Mesendoderm (in vitro differentiated cells): ENCODE data around the gene EIF3L.
A peak's percentile ranks its signal among the peaks of the same experiment; 100 is the strongest.

Experiments
- DNase-seq: peaks from one replicate; pipeline ENCODE4 v3.0.0; 2013
- H2AK5ac ChIP-seq: 2 replicates; pipeline ENCODE4 v1.6.1; 2013; ENCODE audit warnings: low read length, inconsistent platforms
- H2BK120ac ChIP-seq: 2 replicates; pipeline ENCODE4 v1.6.1; 2013; ENCODE audit warnings: low read depth, mild to moderate bottlenecking, low read length, moderate library complexity, mixed read lengths
- H2BK15ac ChIP-seq: replicated peaks from 2 replicates; pipeline ENCODE4 v1.6.1; 2013; ENCODE audit warnings: low read depth, mild to moderate bottlenecking, moderate library complexity
- H2BK5ac ChIP-seq: 2 replicates; pipeline ENCODE4 v1.6.1; 2013; ENCODE audit warnings: low read length, inconsistent platforms
- H3K18ac ChIP-seq: 2 replicates; pipeline ENCODE4 v1.6.1; 2013; ENCODE audit warnings: mild to moderate bottlenecking, low read length, mixed read lengths
- H3K23ac ChIP-seq: one replicate; pipeline ENCODE4 v1.6.1; 2013; ENCODE audit warnings: low read length
- H3K27ac ChIP-seq: 2 replicates; pipeline ENCODE4 v1.5.1; 2013; ENCODE audit warnings: low read depth, mild to moderate bottlenecking, inconsistent platforms, low read length, moderate library complexity
- H3K27me3 ChIP-seq: 2 replicates; pipeline ENCODE4 v1.6.1; 2013; ENCODE audit warnings: low read length, control low read depth, mild to moderate bottlenecking, inconsistent platforms; ENCODE audit not compliant: insufficient read depth, poor library complexity
- H3K36me3 ChIP-seq: 2 replicates; pipeline ENCODE4 v1.6.1; 2013; ENCODE audit warnings: low read length, inconsistent platforms; ENCODE audit not compliant: control insufficient read depth, insufficient read depth
- H3K4ac ChIP-seq: one replicate; pipeline ENCODE4 v1.6.1; 2013; ENCODE audit warnings: low read depth, mild to moderate bottlenecking, low read length, moderate library complexity
- H3K4me1 ChIP-seq: 2 replicates; pipeline ENCODE4 v1.6.1; 2013; ENCODE audit warnings: low read depth, low read length, inconsistent platforms; ENCODE audit not compliant: control insufficient read depth
- H3K4me2 ChIP-seq: 2 replicates; pipeline ENCODE4 v1.6.1; 2013; ENCODE audit warnings: low read length
- H3K4me3 ChIP-seq: 2 replicates; pipeline ENCODE4 v1.5.1; 2013; ENCODE audit warnings: mild to moderate bottlenecking, low read length
- H3K56ac ChIP-seq: one replicate; pipeline ENCODE4 v1.6.1; 2013; ENCODE audit warnings: low read length
- H3K79me1 ChIP-seq: 2 replicates; pipeline ENCODE4 v1.6.1; 2013; ENCODE audit warnings: low read length, inconsistent platforms
- H3K79me2 ChIP-seq: 2 replicates; pipeline ENCODE4 v1.6.1; 2013; ENCODE audit warnings: mild to moderate bottlenecking, low read length; ENCODE audit not compliant: control insufficient read depth, insufficient read depth
- H3K9ac ChIP-seq: 2 replicates; pipeline ENCODE4 v1.6.1; 2013; ENCODE audit warnings: low read length, inconsistent platforms
- H4K5ac ChIP-seq: one replicate; pipeline ENCODE4 v1.6.1; 2013; ENCODE audit warnings: low read length
- H4K8ac ChIP-seq: one replicate; pipeline ENCODE4 v1.6.1; 2013; ENCODE audit warnings: low read depth, mild to moderate bottlenecking, control low read depth, low read length, moderate library complexity
- WGBS: extraction: QIAGEN DNeasy Blood & Tissue Kit; methylation state at CpG from one replicate; pipeline ENCODE4 v1.1.7; 2013; ENCODE audit warnings: low lambda C conversion rate, missing lambda C conversion rate; ENCODE audit not compliant: insufficient coverage; ENCODE audit errors: extremely low coverage; 5-methylcytosine and 5-hydroxymethylcytosine counted together

EIF3L gene

GRCh38 chr22:37880668-37881440 is 31.6 kb downstream of the EIF3L start:
- Histone ChIP-seq H3K4ac (no peak overlapping the region), H4K5ac (no peak overlapping the region), H3K18ac (no peak overlapping the region), H2BK5ac (no peak overlapping the region), H3K79me1 (peaks cover 2% of the 10 kb centered on the region), H3K4me2 (no peak overlapping the region), H3K23ac (no peak overlapping the region), H2BK120ac (no peak overlapping the region), H3K27ac (no peak overlapping the region), H3K4me3 (no peak overlapping the region), H2BK15ac (no peak overlapping the region), H3K4me1 (no peaks in the 10 kb centered on the region), H2AK5ac (no peak overlapping the region), H4K8ac (no peak overlapping the region), H3K56ac (no peak overlapping the region), H3K36me3 (peaks cover 16% of the 10 kb centered on the region), H3K9ac (no peak overlapping the region), H3K79me2 (peaks cover 3% of the 10 kb centered on the region), H3K27me3 (no peaks in the 10 kb centered on the region)
- WGBS = no CpG with 5 or more reads among the region's 6 CpGs
- no peak for DNase-seq

GRCh38 chr22:37884420-37884819 is 35.2 kb downstream of the EIF3L start:
- Histone ChIP-seq H3K18ac (no peak overlapping the region), H2BK120ac (no peak overlapping the region), H3K56ac (no peak overlapping the region), H3K36me3 (peaks cover 17% of the 10 kb centered on the region), H2BK5ac (no peak overlapping the region), H3K23ac (no peak overlapping the region), H3K4me2 (no peak overlapping the region), H3K79me2 (peaks cover 3% of the 10 kb centered on the region), H3K9ac (no peak overlapping the region), H3K27ac (no peak overlapping the region), H2AK5ac (no peak overlapping the region), H4K8ac (no peak overlapping the region), H2BK15ac (no peak overlapping the region), H3K4ac (no peak overlapping the region), H3K4me3 (no peak overlapping the region), H4K5ac (no peak overlapping the region), H3K4me1 (no peaks in the 10 kb centered on the region), H3K79me1 (peaks cover 3% of the 10 kb centered on the region), H3K27me3 (no peaks in the 10 kb centered on the region)
- DNase-seq = no peak
- no CpG with 5 or more reads among the region's 6 CpGs for WGBS

DNA sequence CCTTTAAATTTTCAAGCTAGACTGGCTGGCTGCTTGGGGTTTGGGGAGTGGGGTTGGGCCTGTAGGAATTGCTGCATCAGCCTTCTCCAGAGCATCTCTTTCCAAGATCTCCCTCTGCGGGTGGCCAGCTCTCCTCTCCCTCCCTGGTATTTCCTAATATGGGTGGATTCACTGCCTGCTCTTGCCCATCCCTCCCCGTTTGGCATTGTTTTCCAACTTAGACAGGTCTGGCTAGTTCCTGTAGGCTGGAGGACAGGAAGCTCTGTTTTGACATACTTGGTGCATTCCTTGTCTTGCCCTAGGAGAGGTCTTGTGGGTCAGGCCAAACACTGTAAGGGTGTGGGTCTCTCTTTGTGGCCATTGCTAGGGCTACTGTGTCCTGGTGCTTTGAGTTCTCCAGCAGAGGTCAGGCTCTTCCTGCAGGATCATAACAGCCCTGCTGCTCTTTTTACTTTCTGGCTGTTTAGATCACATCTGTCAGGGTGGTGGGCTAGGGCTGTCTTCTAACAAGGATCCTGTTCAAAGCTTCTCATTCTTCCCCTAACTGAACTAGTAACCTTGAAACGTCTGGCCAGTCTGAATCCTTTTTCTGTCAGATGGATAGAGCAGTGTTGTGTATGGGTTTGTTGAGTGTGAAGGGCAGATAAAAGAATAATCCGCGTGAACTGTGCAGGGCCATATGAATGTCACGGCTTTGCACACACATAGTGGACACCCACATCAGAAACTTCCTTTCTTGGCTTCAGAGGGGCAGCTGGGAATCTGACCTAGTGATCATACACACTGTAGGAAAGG is 38.6 kb downstream of the EIF3L start:
- Histone ChIP-seq H2BK15ac (no peak overlapping the region), H2BK120ac (no peak overlapping the region), H2AK5ac (no peak overlapping the region), H3K9ac (no peak overlapping the region), H3K4me1 (no peaks in the 10 kb centered on the region), H3K4me3 (no peak overlapping the region), H3K4me2 (no peak overlapping the region), H3K27ac (peak overlapping the region; percentile 75), H3K56ac (peak overlapping the region; percentile 34), H3K79me2 (peaks cover 2% of the 10 kb centered on the region), H3K23ac (no peak overlapping the region), H3K79me1 (peaks cover 3% of the 10 kb centered on the region), H3K4ac (no peak overlapping the region), H4K8ac (no peak overlapping the region), H2BK5ac (no peak overlapping the region), H3K36me3 (peaks cover 20% of the 10 kb centered on the region), H4K5ac (no peak overlapping the region), H3K27me3 (no peaks in the 10 kb centered on the region), H3K18ac (no peak overlapping the region)
- WGBS = no CpG with 5 or more reads among the region's 6 CpGs
- peak; percentile 99 for DNase-seq

DNA sequence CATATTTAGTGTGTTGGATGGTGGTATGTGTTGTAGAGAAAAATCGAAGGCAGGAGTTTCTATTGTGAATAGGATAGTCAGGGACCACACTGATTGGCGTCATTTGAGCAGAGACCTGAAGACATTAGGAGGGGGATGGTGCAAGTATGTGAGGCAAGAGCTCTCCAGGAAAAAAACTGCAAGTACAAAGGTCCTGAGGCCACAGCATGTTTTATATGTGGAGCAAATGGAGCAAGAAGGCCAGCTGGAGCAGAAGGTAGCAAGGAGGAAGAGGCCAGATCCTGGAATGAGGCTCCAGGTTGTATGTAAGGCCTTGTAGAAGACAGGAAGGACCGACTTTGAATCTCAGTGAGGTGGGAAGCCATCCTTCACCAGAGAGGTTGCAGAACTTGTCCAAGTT is 42.7 kb downstream of the EIF3L start:
- H4K5ac ChIP-seq = no peak overlapping the region
- H3K4me3 ChIP-seq = no peak overlapping the region
- H4K8ac ChIP-seq = no peak overlapping the region
- H3K27me3 ChIP-seq = no peaks in the 10 kb centered on the region
- H3K18ac ChIP-seq = no peak overlapping the region
- 100% methylated on average over 1 of the region's 3 CpGs for WGBS
- H3K23ac ChIP-seq = no peak overlapping the region
- no peaks in the 10 kb centered on the region for H3K79me1 ChIP-seq
- H3K9ac ChIP-seq = no peak overlapping the region
- no peaks in the 10 kb centered on the region for H3K79me2 ChIP-seq
- H2BK120ac ChIP-seq = no peak overlapping the region
- H2BK5ac ChIP-seq = no peak overlapping the region
- H2BK15ac ChIP-seq = no peak overlapping the region
- H3K4me1 ChIP-seq = peaks cover 28% of the 10 kb centered on the region
- DNase-seq = no peak
- no peak overlapping the region for H3K27ac ChIP-seq
- H3K4me2 ChIP-seq = no peak overlapping the region
- H2AK5ac ChIP-seq = no peak overlapping the region
- H3K36me3 ChIP-seq = peaks cover 13% of the 10 kb centered on the region
- no peak overlapping the region for H3K56ac ChIP-seq
- no peak overlapping the region for H3K4ac ChIP-seq

DNA sequence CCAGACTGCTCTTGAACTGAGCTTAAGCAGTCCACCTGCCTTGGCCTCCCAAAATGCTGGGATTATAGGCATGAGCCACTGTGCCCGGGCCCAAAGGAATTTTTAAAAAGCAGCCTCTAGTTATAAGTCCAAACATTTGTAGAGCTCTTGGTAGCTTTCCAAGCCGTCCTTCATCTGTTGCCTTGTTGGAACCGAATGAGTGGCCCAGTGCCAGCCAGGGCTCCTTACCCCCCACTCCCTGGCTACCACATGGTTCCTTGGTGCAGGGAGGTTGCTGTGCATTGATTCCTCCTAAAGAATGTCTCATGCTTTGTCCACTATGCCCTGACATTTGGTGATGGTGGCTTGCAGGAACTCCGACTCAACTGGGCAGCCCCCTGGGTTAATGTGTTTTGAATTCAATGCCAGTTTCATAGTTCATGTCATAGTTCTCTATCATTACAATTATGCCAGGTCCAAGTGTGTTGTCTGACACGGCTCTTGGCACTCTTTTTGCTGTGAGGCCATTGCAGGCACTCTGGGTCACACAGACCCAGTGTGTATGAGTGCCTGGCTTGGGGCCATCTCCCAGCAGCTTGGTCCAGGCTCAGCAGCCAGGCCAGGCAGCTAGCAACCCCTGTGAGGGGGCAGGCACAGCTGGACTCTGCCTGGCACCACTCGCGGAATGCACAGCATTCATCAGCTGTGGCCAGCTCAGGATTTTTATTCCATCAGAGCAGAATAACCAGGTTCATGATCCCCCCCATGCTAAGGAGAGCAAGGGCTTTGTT is 43.5 kb downstream of the EIF3L start:
- no peak overlapping the region for H3K9ac ChIP-seq
- H3K4me3 ChIP-seq = no peak overlapping the region
- no peak overlapping the region for H2BK120ac ChIP-seq
- H2AK5ac ChIP-seq = no peak overlapping the region
- no peak overlapping the region for H4K5ac ChIP-seq
- no peak overlapping the region for H2BK15ac ChIP-seq
- H3K56ac ChIP-seq = no peak overlapping the region
- H3K79me1 ChIP-seq = no peaks in the 10 kb centered on the region
- H3K27me3 ChIP-seq = no peaks in the 10 kb centered on the region
- peaks cover 12% of the 10 kb centered on the region for H3K36me3 ChIP-seq
- H3K4ac ChIP-seq = no peak overlapping the region
- H2BK5ac ChIP-seq = no peak overlapping the region
- DNase-seq = no peak
- H4K8ac ChIP-seq = no peak overlapping the region
- peaks cover 30% of the 10 kb centered on the region for H3K4me1 ChIP-seq
- no peak overlapping the region for H3K18ac ChIP-seq
- H3K27ac ChIP-seq = no peak overlapping the region
- H3K4me2 ChIP-seq = no peak overlapping the region
- H3K23ac ChIP-seq = no peak overlapping the region
- no CpG with 5 or more reads among the region's 7 CpGs for WGBS
- no peaks in the 10 kb centered on the region for H3K79me2 ChIP-seq
